ENCODE measurements around the gene ZNF709.
"Not testable (repeated sequence)": the region's sequence is repeated elsewhere in the genome, so short reads cannot be mapped to it uniquely, and the experiment has no call there.

GRCh38 chr19:12417273-12417672, 67.3 kb downstream of the ZNF709 start:
- not testable (repeated sequence) for TF ChIP-seq MAX (IDR thresholded peaks at IDR 0.05); POLR2AphosphoS5 (IDR thresholded peaks at IDR 0.05; ENCODE audit: low read depth, low read length); SP1 (IDR thresholded peaks at IDR 0.05; ENCODE audit: low read depth); CEBPB (IDR thresholded peaks at IDR 0.05; ENCODE audit: low read depth); EZH2 (IDR thresholded peaks at IDR 0.05); POLR2A (IDR thresholded peaks at IDR 0.05; ENCODE audit: borderline replicate concordance, extremely low read depth, insufficient read depth, insufficient read length); ZNF274 (IDR thresholded peaks at IDR 0.05; ENCODE audit: low read depth, low read length); TCF7L2 (IDR thresholded peaks at IDR 0.05; ENCODE audit: borderline replicate concordance, extremely low read depth, insufficient read depth, insufficient read length); EZH2phosphoT487 (IDR thresholded peaks at IDR 0.05; ENCODE audit: borderline replicate concordance); ZBTB33 (IDR thresholded peaks at IDR 0.05; ENCODE audit: extremely low read depth, insufficient replicate concordance, low read length); CBX3 (IDR thresholded peaks at IDR 0.05; ENCODE audit: low read depth); ZFX (IDR thresholded peaks at IDR 0.05)
- TF ChIP-seq, protein P1, sequence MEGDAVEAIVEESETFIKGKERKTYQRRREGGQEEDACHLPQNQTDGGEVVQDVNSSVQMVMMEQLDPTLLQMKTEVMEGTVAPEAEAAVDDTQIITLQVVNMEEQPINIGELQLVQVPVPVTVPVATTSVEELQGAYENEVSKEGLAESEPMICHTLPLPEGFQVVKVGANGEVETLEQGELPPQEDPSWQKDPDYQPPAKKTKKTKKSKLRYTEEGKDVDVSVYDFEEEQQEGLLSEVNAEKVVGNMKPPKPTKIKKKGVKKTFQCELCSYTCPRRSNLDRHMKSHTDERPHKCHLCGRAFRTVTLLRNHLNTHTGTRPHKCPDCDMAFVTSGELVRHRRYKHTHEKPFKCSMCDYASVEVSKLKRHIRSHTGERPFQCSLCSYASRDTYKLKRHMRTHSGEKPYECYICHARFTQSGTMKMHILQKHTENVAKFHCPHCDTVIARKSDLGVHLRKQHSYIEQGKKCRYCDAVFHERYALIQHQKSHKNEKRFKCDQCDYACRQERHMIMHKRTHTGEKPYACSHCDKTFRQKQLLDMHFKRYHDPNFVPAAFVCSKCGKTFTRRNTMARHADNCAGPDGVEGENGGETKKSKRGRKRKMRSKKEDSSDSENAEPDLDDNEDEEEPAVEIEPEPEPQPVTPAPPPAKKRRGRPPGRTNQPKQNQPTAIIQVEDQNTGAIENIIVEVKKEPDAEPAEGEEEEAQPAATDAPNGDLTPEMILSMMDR (IDR thresholded peaks at IDR 0.05 in 2 of 3, conservative IDR thresholded peaks at IDR 0.05 in 1 of 3; ENCODE audit: borderline replicate concordance in 1 of 3, insufficient read depth in 1 of 3, low read depth in 2 of 3, low read length in 2 of 3), result not testable (repeated sequence)
- TF ChIP-seq, protein P2, sequence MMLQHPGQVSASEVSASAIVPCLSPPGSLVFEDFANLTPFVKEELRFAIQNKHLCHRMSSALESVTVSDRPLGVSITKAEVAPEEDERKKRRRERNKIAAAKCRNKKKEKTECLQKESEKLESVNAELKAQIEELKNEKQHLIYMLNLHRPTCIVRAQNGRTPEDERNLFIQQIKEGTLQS (IDR thresholded peaks at IDR 0.05), result not testable (repeated sequence)
